H1 (cell line): ENCODE measurements around the gene DMBX1. TPM values are rescaled to one million over a fixed set of nuclear protein-coding genes. Genes with fewer than 3 reads are reported as not detected.
A peak's percentile ranks its signal among the peaks of the same experiment; 100 is the strongest.

Experiments used
- CTCF ChIA-PET: fragments of 300-600 bp; sonication (Branson Sonifier 250); formaldehyde crosslinking; loops from one replicate; lab custom pipeline; 2021; ENCODE audit not compliant: partially characterized antibody; lab: Charles Lee
- POLR2A ChIA-PET: fragments of 300-600 bp; sonication (Branson Sonifier 250); formaldehyde crosslinking; loops from one replicate; lab custom pipeline; 2021; ENCODE audit warnings: inconsistent platforms; ENCODE audit not compliant: partially characterized antibody; lab: Charles Lee
- DNase-seq, 2 experiments: peaks; one replicate each; pipeline versions ENCODE4 v3.0.0 to v3.0.0-alpha.2; 2010 to 2022; ENCODE audit warnings: low spot score in 2 of 2, low read depth in 1 of 2, mixed read lengths in 1 of 2
- FAIRE-seq: peaks from 2 replicates; lab custom pipeline; 2011; peaks lifted over from hg19 to GRCh38; lab: Jason Lieb, UNC
- H2AFZ ChIP-seq: 2 replicates; pipeline ENCODE4 v1.8.1; 2012; ENCODE audit warnings: low read length, inconsistent platforms
- H2AK5ac ChIP-seq: 2 replicates; pipeline ENCODE4 v1.6.1; 2013; ENCODE audit warnings: low read depth, low read length
- H2BK120ac ChIP-seq: replicated peaks from 2 replicates; pipeline ENCODE3; 2013; ENCODE audit warnings: low read depth, low read length, inconsistent platforms
- H2BK12ac ChIP-seq: 2 replicates; pipeline ENCODE4 v1.6.1; 2013; ENCODE audit warnings: low read depth, low read length
- H2BK15ac ChIP-seq: 2 replicates; pipeline ENCODE4 v1.6.1; 2013; ENCODE audit warnings: low read length
- H2BK20ac ChIP-seq: 2 replicates; pipeline ENCODE4 v1.6.1; 2013; ENCODE audit warnings: low read length
- H2BK5ac ChIP-seq: 2 replicates; pipeline ENCODE4 v1.6.1; 2013; ENCODE audit warnings: low read depth, low read length
- H3K14ac ChIP-seq: 2 replicates; pipeline ENCODE4 v1.6.1; 2013; ENCODE audit warnings: inconsistent platforms; ENCODE audit not compliant: insufficient read length
- H3K18ac ChIP-seq: 2 replicates; pipeline ENCODE4 v1.6.1; 2013; ENCODE audit warnings: low read length; ENCODE audit errors: extremely low read depth
- H3K23ac ChIP-seq: 2 replicates; pipeline ENCODE4 v1.6.1; 2013; ENCODE audit warnings: inconsistent platforms; ENCODE audit not compliant: insufficient read length
- H3K23me2 ChIP-seq: 2 replicates; pipeline ENCODE4 v1.6.1; 2013; ENCODE audit warnings: low read depth, low read length
- H3K27ac ChIP-seq: 2 replicates; pipeline ENCODE4 v1.6.1; 2011; ENCODE audit warnings: low read depth, low read length, inconsistent platforms
- H3K27me3 ChIP-seq, 4 experiments: replicated peaks in 1 of 4; 1 replicate in 1 of 4; 2 replicates in 3 of 4; pipeline versions ENCODE4 v1.6.1 to v1.8.1; 2011 to 2013; ENCODE audit warnings: low read length in 3 of 4, mild to moderate bottlenecking in 3 of 4, inconsistent platforms in 2 of 4, mixed read lengths in 2 of 4, moderate library complexity in 1 of 4; ENCODE audit not compliant: control insufficient read depth in 3 of 4, insufficient read depth in 3 of 4; ENCODE audit errors: extremely low read depth in 1 of 4
- H3K36me3 ChIP-seq, 4 experiments: 2 replicates each; pipeline versions ENCODE4 v1.6.1 to v1.8.1; 2011 to 2013; ENCODE audit warnings: mild to moderate bottlenecking in 4 of 4, low read length in 3 of 4, moderate library complexity in 2 of 4, control low read depth in 1 of 4, inconsistent platforms in 1 of 4; ENCODE audit not compliant: insufficient read depth in 4 of 4, control insufficient read depth in 2 of 4
- H3K4ac ChIP-seq: replicated peaks from 2 replicates; pipeline ENCODE3; 2013; ENCODE audit warnings: low read length, low read depth, mixed read lengths, inconsistent platforms; ENCODE audit not compliant: insufficient read length
- H3K4me1 ChIP-seq, 4 experiments: replicated peaks in 1 of 4; 1 replicate in 1 of 4; 2 replicates in 3 of 4; pipeline versions ENCODE4 v1.6.1 to v1.8.1; 2011 to 2013; ENCODE audit warnings: low read length in 3 of 4, inconsistent platforms in 2 of 4, mixed read lengths in 1 of 4; ENCODE audit not compliant: insufficient read depth in 4 of 4, control insufficient read depth in 3 of 4
- H3K4me2 ChIP-seq, 2 experiments: 2 replicates each; pipeline versions ENCODE4 v1.6.1 to v1.8.1; 2011 to 2013; ENCODE audit warnings: low read depth in 2 of 2, low read length in 2 of 2, control low read depth in 1 of 2, inconsistent platforms in 1 of 2, mild to moderate bottlenecking in 1 of 2; ENCODE audit not compliant: insufficient read depth in 1 of 2
- H3K4me3 ChIP-seq, 4 experiments: fragments of 200-600, 300-600 bp in 1 of 4; sonication (generic), shearing (Covaris generic), sonication (Bioruptor Twin) in 1 of 4; 2 replicates each; pipeline versions ENCODE4 v1.5.1 to v1.8.1; 2011 to 2016; ENCODE audit warnings: low read length in 4 of 4, low read depth in 3 of 4, control low read depth in 2 of 4, inconsistent platforms in 2 of 4, mild to moderate bottlenecking in 2 of 4, mixed read lengths in 1 of 4, moderate library complexity in 1 of 4; ENCODE audit not compliant: insufficient read depth in 2 of 4; ENCODE audit errors: extremely low read depth in 1 of 4
- H3K56ac ChIP-seq: replicated peaks from 2 replicates; pipeline ENCODE3; 2013; ENCODE audit warnings: low read depth, mild to moderate bottlenecking, mixed read lengths, low read length, inconsistent platforms; ENCODE audit not compliant: insufficient read length
- H3K79me1 ChIP-seq: 2 replicates; pipeline ENCODE4 v1.6.1; 2013; ENCODE audit warnings: low read depth, low read length, control low read depth
- H3K79me2 ChIP-seq, 2 experiments: 2 replicates each; pipeline versions ENCODE4 v1.6.1 to v1.8.1; 2012 to 2013; ENCODE audit warnings: low read length in 2 of 2, mild to moderate bottlenecking in 2 of 2, inconsistent platforms in 1 of 2; ENCODE audit not compliant: insufficient read depth in 2 of 2, control insufficient read depth in 1 of 2
- H3K9ac ChIP-seq, 4 experiments: replicated peaks in 1 of 4; 1 replicate in 1 of 4; 2 replicates in 3 of 4; pipeline versions ENCODE4 v1.6.1 to v1.8.1; 2011 to 2013; ENCODE audit warnings: low read depth in 3 of 4, low read length in 3 of 4, control low read depth in 2 of 4, mild to moderate bottlenecking in 2 of 4, moderate library complexity in 2 of 4, inconsistent platforms in 1 of 4; ENCODE audit errors: extremely low read depth in 1 of 4
- H3K9me3 ChIP-seq, 2 experiments: 2 replicates each; pipeline versions ENCODE4 v1.6.1 to v1.8.1; 2012 to 2013; ENCODE audit warnings: mild to moderate bottlenecking in 2 of 2, moderate library complexity in 2 of 2, control low read depth in 1 of 2, inconsistent platforms in 1 of 2, low read depth in 1 of 2, low read length in 1 of 2, mixed read lengths in 1 of 2; ENCODE audit not compliant: insufficient read depth in 2 of 2
- H4K20me1 ChIP-seq, 2 experiments: replicated peaks in 1 of 2; 2 replicates each; pipeline versions ENCODE3 to v1.8.1; 2011 to 2013; ENCODE audit warnings: inconsistent platforms in 2 of 2, low read length in 2 of 2, mild to moderate bottlenecking in 1 of 2; ENCODE audit not compliant: insufficient read depth in 2 of 2, control insufficient read depth in 1 of 2
- H4K5ac ChIP-seq: 2 replicates; pipeline ENCODE4 v1.6.1; 2013; ENCODE audit warnings: low read length, low read depth, mixed read lengths, inconsistent platforms; ENCODE audit not compliant: insufficient read length
- H4K8ac ChIP-seq: 2 replicates; pipeline ENCODE4 v1.8.0; 2013; ENCODE audit warnings: mild to moderate bottlenecking, moderate library complexity, low read length, inconsistent platforms; ENCODE audit not compliant: insufficient read depth; ENCODE audit errors: extremely low read depth
- H4K91ac ChIP-seq: replicated peaks from 2 replicates; pipeline ENCODE3; 2013; ENCODE audit warnings: low read length, mixed read lengths, inconsistent platforms; ENCODE audit not compliant: insufficient read length
- E2F6 ChIP-seq: IDR thresholded peaks from 2 replicates; pipeline ENCODE4 v1.6.1; 2012; ENCODE audit warnings: inconsistent platforms
- RBBP5 ChIP-seq: IDR thresholded peaks from 2 replicates; pipeline ENCODE4 v1.7.1; 2012; ENCODE audit warnings: low read depth, mild to moderate bottlenecking, inconsistent platforms, low read length, moderate library complexity, borderline replicate concordance
- WGBS, 2 experiments: shearing (Covaris generic) in 1 of 2; methylation state at CpG; one replicate each; pipeline versions ENCODE4 v1.1.6 to v1.1.7; 2013 to 2015; ENCODE audit warnings: low lambda C conversion rate in 2 of 2, mixed read lengths in 2 of 2, inconsistent platforms in 1 of 2, low coverage in 1 of 2, missing lambda C conversion rate in 1 of 2; ENCODE audit not compliant: insufficient replicate concordance in 2 of 2, insufficient coverage in 1 of 2, insufficient read length in 1 of 2; ENCODE audit errors: extremely low coverage in 1 of 2, missing lambda C conversion rate in 1 of 2; 5-methylcytosine and 5-hydroxymethylcytosine counted together
- polyA plus RNA-seq, 7 experiments: library from polyadenylated mRNA; depleted of rRNA in 3 of 7; stranded (reverse) in 5 of 7; unstranded in 2 of 7; fragments of >200 nt in 5 of 7; fragments of 200-250 nt in 2 of 7; gene quantifications; 1 replicate in 5 of 7; 2 replicates in 1 of 7; 4 replicates in 1 of 7; pipeline versions ENCODE4 v1.2.1 to v1.2.3, GENCODE V29; 2011 to 2013; ENCODE audit warnings: missing spikeins in 2 of 7, mixed read lengths in 2 of 7
- total RNA-seq: library from RNA; stranded (reverse); fragmentation: NEBNext Ultra II Directional; extraction: Animal tissue kit (Norgen Biotek cat#: 25700); gene quantifications from 2 replicates; pipeline ENCODE4 v1.2.1, GENCODE V29; 2021

The DMBX1 gene
- total and polyA plus RNA-seq, 2 of the 8 experiments (the other 6 are each of a cell fraction or from before 2014, with no cell fraction given) = 0.23 to 0.30 TPM

GRCh38 chr1:46490406-46490655 lies 695 bp downstream of the DMBX1 start:
- Histone ChIP-seq H2AK5ac (no peak overlapping the region), H3K4me3 (peak overlapping the region; percentile 33 to 64 (median 44); a peak in 6 of 8 replicates), H3K27ac (no peak overlapping the region), H2AFZ (no peak overlapping the region), H3K14ac (no peak overlapping the region), H3K4me2 (peak overlapping the region; percentile 81 to 88), H3K9me3 (no peaks in the 10 kb centered on the region), H3K36me3 (no peaks in the 10 kb centered on the region; a peak in 1 of 8 replicates), H3K18ac (peak overlapping the region; percentile 60), H2BK15ac (no peak overlapping the region), H4K5ac (no peak overlapping the region), H2BK120ac (no peak overlapping the region), H3K9ac (no peak overlapping the region), H3K79me1 (no peaks in the 10 kb centered on the region), H3K56ac (no peak overlapping the region), H3K4ac (no peak overlapping the region), H4K8ac (no peak overlapping the region), H2BK5ac (peak overlapping the region; percentile 44; the same call in 1 of the 2 replicates), H3K4me1 (peaks cover 11 to 48% (median 41%) of the 10 kb centered on the region in 4 experiments), H3K79me2 (no peaks in the 10 kb centered on the region), H3K23ac (no peak overlapping the region), H2BK12ac (peak overlapping the region; percentile 84; the same call in 1 of the 2 replicates), H3K27me3 (peaks cover 91 to 100% (median 99%) of the 10 kb centered on the region in 4 experiments), H4K91ac (peak overlapping the region; percentile 30), H3K23me2 (peaks cover 17% of the 10 kb centered on the region; the same call in 1 of the 2 replicates), H2BK20ac (no peak overlapping the region), H4K20me1 (peaks cover 5 to 27% of the 10 kb centered on the region in 2 experiments)
- ChIA-PET POLR2A (no interaction called here), CTCF (interaction anchor here (1.0 to 35.6 kb wide), 5 partner anchors 25 to 47 kb away, joined by 4 to 1068 read pairs (median 11); a partner anchor contains a TSS)
- TF ChIP-seq RBBP5 (0 out of 2 replicates have a peak, but pooled peaks have one; percentile 22), E2F6 (no peak)
- 0% methylated on average over 3 of the region's 25 CpGs; no CpG with 5 or more reads in 1 of the 2 experiments for WGBS, 2 experiments
- FAIRE-seq (no peak), DNase-seq (no peak)
